Activated CD4-positive, alpha-beta T cell treated with anti-CD3 and anti-CD28 coated beads for 24 hours (primary cell): ENCODE data around the gene CRYL1.

ENCODE experiments used
- DNase-seq, 2 donors: peaks; one replicate each; pipeline ENCODE4 v3.0.0-alpha.2; 2020; ENCODE audit warnings: low read depth in 2 of 2

CRYL1 gene

DNA sequence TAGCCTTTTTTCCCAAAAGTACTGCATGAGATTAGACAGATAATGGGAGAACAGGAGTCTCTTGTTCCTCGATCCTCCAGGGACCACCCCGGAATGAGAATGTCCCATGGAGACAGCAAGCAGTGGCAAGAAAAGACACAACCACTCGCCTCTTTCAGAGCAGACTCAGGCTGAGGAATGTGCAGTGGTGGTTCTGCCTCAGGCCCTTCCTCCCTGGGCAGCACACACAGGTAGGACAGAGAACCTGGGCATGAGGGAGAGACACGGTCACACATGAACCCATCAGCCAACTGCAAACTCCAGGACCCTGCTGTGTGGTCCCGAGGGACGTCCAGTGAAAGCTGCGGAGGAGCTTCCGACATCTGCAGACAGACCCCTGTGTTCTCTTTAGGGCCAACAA lies 31.0 kb downstream of the CRYL1 start:
- no peak for DNase-seq

DNA sequence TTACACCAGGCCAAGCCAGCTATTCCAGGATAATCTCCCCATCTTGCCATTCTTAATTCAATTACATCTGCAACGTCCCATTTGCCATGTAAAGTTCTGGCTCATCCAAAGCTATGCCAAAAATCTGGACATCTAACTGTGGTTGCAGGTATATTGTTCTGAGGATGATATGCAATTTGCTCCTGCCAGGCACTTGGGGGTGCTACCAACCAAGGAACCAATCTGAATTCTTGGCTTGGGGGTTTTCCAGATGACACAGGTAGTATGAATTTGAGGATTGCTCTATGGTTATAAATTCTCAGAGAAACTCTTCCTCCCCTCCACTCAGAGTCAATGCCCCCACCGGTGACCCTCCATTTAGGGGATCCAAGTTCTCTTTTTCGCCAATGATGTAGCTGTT lies 33.0 kb downstream of the CRYL1 start:
- DNase-seq, result peak in 1 of 2 donors; percentile 56

DNA sequence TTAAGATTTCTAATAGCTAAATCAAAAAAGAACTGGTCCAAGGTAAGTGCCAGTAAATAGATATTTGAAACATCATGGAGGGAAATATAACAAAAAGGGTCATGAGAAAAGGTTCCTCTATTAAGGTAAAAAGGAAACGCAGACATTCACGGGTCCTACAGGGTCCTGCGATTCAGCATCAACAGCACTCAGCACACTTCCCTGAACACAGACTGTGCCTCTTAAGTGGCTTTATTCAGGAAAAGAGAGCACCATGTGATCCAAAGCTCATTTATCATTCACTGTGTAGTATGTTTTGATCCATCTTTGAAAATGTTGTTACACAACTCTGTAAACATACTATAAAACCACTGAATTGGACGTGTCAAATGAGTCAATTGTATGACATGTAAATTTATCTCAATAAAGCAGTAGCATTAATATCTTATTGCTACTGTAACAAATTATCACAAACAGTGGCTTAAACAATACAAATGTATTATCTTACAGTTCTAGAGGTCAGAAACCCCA lies 33.7 kb downstream of the CRYL1 start:
- DNase-seq, result no peak

GRCh38 chr13:20489185-20489820 lies 36.4 kb downstream of the CRYL1 start:
- peak in 1 of 2 donors; percentile 30 for DNase-seq

- no peak for DNase-seq
These were observed 37.7 kb downstream of the CRYL1 start for GRCh38 chr13:20487927-20488326.

GRCh38 chr13:20482787-20483186 lies 42.9 kb downstream of the CRYL1 start:
- no peak for DNase-seq

- no peak for DNase-seq
These were observed 43.3 kb downstream of the CRYL1 start for GRCh38 chr13:20482275-20482761.

- no peak for DNase-seq
These were observed 48.3 kb downstream of the CRYL1 start for GRCh38 chr13:20477394-20477793.

GRCh38 chr13:20475927-20476691 lies 49.5 kb downstream of the CRYL1 start:
- DNase-seq, result peak; percentile 29 to 52

GRCh38 chr13:20474515-20474914 lies 51.1 kb downstream of the CRYL1 start:
- DNase-seq, result no peak

GRCh38 chr13:20473888-20474287 lies 51.8 kb downstream of the CRYL1 start:
- no peak for DNase-seq

DNA sequence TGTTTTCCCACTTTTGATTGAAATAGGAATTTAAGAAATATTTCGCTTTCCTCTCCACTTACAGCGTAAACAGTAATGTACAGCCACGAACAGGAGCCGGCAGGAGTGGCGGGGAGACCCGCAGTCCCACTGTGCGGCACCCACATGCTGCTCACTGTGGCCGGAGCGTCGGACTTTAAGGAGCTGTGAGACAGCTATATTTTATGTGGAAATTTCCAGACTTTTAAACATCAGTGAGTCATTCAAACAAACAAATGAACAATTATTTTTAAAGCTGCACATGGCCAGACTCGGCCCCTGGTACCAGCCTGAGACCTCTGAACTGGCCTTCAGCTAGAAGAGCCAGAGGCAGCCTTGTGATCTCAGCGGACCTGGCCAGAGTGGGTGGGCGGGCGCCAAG lies 52.5 kb downstream of the CRYL1 start:
- no peak for DNase-seq

GRCh38 chr13:20472531-20472930 lies 53.1 kb downstream of the CRYL1 start:
- no peak for DNase-seq

GRCh38 chr13:20470136-20470535 lies 55.5 kb downstream of the CRYL1 start:
- no peak for DNase-seq

DNA sequence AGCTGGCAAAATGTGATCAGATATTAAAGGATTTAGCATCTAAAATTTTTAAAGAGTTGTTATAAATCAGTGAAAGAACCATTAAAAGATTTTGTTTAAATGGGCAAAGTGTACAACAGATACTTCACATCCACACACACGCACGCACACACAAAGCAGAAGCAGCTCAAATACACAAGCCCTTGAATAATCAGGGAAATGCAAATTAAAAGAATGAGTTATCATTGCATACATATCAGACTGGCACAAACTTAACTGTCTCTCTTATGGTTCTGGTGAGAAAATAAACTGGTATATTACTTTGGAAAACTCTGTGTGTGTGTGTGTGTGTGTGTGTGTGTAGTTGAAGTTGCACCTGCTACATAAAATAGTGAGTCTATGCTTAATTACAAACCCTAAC lies 59.3 kb downstream of the CRYL1 start:
- DNase-seq, result no peak

DNA sequence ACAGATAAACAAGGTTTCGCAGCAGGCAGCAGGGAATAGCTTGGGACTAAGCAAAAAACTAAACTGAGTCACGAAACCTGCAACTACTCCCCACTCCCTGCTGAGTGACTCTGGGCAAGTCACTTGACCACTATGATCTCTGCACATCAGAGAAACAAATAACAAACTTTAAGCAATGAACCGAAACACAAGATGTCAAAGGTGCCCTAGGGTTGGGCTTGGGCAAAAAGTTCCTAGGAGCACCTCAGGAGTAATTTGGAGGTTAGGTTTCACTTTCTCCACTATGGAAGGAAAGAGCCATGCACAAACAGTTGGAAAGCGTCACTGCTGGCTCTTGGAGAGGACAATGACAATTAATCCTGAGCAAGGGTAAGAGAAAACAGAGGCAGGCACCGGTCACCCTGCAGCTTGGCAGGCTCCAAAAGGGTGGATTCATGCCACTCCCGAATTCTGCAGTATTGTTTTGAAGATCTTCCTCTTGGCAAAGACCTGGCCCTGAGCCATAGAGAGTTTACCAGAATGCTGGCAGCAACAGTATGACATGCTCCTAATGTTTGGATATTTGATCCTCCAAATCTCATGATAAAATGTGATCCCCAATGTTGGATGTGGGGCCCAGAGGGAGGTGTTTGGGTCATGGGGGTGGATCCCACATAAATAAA lies 60.3 kb downstream of the CRYL1 start:
- DNase-seq, result no peak

DNA sequence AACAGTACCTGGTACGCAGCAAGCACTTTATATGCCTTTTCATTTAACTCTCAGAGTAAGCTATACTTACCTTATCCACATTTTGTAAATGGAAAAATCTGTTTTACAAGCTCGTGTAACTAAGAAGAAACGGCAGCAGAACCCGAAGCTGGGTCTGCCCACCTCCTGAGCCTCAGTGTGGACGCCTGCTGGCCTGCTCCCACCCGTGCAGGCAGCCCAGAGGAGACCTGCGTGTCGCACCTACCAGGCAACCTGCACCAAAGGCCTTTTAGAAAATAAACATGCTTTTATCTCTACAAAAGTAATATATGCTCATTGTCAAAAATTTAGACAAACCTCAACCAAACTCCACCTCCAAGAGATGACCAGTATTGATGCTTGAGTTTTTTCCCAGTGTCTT lies 62.7 kb downstream of the CRYL1 start:
- no peak for DNase-seq

DNA sequence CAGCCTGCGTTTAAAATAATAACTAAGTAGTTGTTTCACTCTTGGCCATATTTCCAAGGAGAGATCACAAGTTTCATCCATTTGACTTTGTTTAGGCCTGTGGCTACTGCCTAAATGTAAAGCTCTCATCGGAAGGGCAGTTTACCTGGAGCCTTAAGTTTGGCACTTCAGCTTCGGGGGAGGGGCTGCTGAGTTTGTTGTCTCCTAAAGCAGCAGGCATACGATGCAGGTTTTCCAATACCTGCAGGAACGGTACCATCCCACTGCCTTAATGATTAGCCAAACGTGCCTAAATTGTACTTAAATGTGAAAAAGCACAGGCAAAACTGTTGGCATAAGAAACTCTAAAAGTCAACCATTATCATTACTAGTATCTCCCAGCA lies 63.1 kb downstream of the CRYL1 start:
- no peak for DNase-seq

DNA sequence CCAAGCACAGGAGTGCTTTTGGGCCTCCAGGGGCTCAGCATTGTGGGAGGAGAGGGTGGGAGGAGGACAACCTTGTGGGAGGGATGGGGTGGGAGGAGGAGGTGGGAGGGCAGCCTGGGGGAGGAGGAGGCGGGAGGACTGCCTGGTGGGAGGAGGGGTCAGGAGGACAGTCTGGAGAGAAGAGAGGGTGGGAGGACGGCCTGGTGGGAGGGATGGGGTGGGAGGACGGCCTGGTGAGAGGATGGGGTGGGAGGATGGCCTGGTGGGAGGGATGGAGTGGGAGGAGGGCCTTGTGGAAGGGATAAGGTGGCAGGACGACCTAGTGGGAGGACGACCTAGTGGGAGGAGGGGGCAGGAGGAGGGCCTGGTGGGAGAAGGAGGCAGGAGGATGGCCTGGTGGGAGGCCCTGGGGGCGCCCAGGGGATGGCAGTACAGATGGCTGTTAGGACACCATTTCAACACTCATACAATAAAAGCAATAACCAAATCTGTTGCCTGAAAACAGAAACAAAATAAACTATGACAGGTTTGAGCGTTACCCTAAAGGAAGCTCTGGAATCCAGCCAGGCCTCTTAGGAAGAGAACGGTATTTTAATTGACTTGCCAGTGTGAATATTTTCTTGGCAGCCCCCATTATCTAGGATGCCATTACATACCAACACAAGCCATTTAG lies 63.7 kb downstream of the CRYL1 start:
- DNase-seq, result no peak

DNA sequence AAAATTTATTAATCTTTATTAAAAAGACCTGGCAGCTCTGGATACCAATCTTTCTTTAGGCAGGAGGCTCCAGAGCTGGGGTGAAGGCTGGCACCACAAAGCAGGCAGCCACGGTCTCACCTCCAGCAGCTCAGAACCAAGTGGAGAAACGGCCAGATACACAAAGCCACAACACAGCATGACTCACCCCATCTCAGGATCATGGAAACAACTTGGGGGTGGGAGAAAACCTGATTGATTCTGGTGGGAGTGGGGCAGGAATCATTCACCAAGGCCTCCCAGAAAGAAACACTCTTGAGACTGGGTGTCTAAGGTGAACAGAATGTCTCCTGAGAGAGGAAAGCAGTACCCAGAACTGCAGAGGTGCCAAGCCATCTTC lies 64.2 kb downstream of the CRYL1 start:
- DNase-seq, result no peak

GRCh38 chr13:20460761-20461160 lies 64.9 kb downstream of the CRYL1 start:
- no peak for DNase-seq

- DNase-seq, result no peak
These were observed 68.0 kb downstream of the CRYL1 start for GRCh38 chr13:20457670-20458069.
